HG03066 (cell line): Measurements from ENCODE around the gene SMYD3.
"Not testable (repeated sequence)": the region's sequence is repeated elsewhere in the genome, so short reads cannot be mapped to it uniquely, and the experiment has no call there.

Experiments used
- ATAC-seq: cut with Tn5 transposase; IDR thresholded peaks from one replicate; pipeline ENCODE4 v1.9.1; 2021; ENCODE audit warnings: low read depth; ENCODE audit not compliant: unreplicated experiment

SMYD3 gene

DNA sequence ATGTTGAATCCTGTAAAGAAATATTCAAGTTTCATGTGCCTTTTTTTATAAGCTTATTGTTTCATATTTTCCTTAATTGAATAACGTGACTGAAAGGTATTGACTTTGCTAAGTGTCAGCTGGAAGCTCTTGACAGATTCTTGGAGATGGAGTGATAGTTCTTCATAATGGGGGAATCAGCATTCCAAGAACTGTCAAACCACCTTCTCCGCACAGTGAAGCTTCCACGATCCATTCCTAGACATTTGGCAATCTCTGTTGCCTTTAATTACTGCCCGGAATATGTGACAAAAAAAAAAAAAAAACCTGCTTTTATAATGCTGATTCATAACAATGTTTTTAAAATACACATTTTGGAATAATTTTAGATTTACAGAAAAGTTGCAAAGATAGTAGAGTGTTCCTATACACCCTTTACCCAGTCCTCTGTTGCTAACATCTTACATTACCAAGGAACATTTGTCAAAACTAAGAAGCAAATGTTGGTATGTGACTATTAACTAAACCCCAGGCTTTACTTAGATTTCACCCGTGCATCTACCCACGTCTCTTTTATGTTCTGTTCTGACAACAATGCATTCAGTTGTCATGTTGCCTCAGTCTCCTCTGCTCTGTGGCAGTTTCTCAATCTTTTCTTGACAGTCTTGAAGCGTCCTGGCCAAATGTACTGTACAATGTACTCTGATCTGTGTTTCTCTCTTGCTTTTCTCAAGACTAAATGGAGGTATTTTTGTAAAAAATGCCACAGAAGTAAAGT, 674.1 kb downstream of the SMYD3 start:
- no peak for ATAC-seq

- no peak for ATAC-seq
These were observed 675.6 kb downstream of the SMYD3 start for GRCh38 chr1:245831518-245831917.

DNA sequence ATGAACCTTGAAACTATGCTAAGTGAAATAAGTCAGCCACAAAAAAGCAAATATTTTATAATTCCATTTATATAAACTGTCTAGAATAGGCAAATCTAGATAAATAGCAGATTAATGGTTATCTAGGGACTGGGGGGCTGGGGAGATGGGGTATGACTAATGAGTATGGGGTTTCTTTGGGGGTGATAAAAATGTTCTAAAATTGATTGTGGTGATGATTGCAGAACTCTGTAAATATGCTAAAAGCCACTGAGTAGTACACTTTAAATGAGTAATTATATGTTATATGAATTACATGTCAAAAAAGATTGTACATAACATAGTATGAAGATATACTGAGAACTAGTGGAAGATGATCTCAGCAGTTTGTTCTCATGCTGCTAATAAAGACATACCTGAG, 677.3 kb downstream of the SMYD3 start:
- ATAC-seq: no peak

DNA sequence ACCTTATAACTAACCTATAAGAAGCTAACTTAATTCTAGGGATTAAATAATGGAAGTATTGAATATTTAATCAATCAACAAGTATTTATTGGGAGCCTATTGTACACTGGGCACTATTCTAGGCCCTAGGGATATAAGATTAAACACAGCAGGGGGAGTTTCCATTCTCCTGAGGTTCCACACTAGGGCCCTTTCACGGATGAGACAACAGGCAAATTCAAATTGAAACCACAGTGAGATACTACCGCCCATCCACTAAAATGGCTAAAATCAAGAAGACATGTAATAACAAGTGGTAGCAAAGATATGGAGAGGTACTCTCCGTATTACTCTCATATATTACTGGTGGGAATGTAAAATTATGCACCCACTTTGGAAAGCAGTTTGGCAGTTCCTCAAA, 677.9 kb downstream of the SMYD3 start:
- ATAC-seq: no peak

DNA sequence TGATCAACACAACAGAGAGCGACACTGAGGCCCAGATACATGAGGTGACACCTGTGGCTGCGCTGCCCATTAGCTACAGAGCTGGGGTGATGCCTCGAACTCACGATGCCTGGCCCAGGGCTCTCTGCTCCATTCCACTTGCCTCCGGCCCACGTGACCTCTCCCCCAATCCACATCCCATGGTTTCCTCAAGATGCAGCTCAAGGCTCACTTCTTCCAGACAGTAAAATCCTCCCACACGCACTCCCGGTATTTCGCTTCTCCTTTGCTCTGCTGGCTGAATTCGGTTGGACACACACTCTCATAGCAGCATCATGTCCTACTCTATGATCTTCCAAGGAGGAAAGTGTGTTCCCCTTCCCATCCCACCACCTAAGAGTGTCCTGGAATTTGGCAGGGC, 679.8 kb downstream of the SMYD3 start:
- ATAC-seq: no peak

DNA sequence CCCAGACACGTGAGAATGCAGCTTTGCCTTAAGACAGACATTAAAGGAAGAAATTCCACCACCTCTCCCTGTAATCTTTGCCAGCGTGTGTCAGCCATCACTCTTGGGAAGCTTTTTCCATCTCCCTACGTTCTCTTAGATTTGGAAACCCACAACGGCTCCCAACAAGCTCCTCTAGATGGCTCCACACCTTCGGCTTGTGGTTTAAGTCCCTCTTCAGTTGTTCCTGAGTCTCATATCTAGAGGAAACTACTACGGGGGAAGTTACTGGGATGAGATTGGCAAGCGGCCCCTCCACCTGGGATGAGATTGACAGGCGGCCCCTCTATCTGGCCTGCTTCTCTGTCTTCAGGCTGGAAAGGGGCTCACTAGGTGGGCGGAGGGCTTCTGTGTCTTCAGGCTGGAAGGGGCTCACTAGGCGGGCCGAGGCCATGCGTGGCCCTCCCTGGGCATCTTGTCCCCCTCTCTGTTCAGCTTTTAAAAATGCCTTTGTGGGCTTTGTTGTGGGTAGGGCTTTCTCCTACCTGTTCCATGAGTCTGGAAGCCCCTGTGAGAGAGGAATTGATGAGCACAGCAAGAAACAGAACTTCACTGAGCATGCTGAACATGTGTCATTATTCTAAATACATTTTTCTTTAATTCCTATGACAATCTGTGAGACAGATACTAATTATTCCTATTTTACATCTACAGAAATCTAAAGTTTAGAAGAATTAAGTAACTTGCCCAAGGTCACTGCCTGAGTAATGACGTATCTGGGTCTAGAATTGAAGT, 681.8 kb downstream of the SMYD3 start:
- no peak for ATAC-seq

DNA sequence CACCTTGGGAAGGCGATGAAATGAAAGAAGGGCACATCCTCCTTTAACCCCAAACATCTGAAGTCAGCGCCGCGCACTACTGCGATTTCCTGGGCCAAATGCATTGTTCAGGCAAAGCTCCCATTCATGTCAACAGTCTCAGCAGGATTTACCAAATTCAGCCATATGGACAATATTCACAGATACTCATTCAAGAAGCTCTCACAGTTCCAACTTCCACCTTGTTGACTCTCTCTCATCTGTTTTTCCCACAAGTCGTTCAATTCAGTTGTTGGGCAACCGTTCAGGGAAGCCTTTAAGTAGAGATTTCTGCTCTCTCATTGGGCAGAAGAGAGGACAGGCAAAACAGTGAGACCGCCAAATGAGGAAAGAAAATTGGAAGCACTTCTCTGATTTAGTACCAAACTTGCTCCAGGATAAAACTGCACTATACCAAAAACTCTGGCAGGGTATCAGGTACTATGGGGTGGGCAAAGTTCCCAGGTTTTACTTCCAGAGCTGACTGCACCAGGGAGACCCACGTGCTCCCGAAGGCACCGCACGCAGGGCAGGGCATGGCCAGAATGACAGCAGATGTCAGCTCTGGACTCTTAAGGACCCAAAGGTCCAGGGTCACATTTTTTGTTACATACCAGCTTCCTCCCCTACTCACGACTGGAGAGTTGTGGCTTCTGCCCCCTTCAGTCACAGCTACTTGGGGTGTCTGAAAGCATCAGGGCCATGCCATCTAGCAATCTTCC, 683.5 kb downstream of the SMYD3 start:
- no peak for ATAC-seq

DNA sequence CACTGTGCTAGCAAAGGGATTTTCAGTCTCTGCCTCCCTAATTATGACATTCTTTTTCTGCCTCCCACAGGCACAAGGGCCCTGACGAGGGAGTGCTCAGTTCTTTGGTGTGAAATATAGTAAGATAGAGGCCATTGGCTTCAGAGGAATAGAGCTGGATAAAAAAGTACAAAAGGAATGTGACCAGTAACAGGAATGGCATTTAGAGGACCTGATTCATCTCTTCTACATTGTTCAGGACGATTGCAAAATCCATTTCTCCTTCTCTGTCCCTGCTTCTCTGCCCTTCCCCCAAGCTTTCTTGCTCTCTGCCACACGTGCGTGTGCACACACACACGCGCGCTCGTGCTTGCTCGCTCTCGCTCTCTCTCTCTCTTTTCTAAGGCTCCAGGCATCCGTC, 684.1 kb downstream of the SMYD3 start:
- ATAC-seq: no peak

- ATAC-seq: not testable (repeated sequence)
These were observed 688.7 kb downstream of the SMYD3 start for GRCh38 chr1:245818363-245818762.

DNA sequence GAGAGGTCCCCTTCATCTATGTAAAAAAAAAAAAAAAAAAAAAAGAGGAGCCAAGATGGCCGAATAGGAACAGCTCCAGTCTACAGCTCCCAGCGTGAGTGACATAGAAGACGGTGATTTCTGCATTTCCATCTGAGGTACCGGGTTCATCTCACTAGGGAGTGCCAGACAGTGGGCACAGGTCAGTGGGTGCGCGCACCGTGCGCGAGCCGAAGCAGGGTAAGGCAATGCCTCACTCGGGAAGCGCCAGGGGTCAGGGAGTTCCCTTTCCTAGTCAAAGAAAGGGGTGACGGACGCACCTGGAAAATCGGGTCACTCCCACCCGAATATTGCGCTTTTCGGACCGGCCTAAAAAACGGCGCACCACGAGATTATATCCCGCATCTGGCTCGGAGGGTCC, 690.6 kb downstream of the SMYD3 start:
- not testable (repeated sequence) for ATAC-seq

DNA sequence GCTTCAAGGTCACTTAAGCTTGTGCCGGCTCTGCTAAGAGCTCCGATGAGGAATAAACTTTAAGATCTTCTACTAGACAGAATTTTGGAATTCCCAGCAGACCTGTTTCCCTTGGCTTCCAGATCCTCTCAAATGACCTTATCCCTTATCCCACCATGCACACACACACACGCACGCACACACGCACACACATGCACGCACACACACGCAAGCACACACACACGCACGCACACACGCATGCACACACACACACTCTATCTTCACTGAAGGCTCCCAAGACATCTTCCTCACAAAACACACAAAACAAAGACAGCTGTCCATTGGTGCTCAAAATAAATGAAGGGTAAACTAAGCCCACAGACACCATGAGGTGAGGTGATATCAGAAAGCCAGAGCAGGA, 692.4 kb downstream of the SMYD3 start:
- no peak for ATAC-seq

DNA sequence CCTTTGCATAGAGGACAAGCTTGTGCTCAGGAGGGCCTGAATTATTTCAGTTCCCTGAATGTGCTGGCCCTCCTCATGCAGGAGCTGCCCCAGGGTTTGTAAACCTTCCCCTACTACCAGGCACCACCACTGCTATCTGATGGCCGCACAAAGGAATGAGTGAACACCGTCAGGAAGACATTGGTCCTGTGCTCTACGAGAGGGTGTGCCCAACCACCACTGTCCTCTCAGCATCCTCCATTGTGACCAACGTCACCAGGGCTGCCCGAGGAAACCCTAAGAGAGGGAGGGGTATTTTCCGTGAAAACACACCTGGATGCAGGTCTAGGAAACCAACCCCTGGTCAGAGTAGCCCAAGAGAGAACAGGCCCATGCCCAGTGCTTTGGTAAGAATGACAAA, 694.8 kb downstream of the SMYD3 start:
- ATAC-seq: no peak

GRCh38 chr1:245810789-245811337, 696.2 kb downstream of the SMYD3 start:
- ATAC-seq: no peak

GRCh38 chr1:245810181-245810769, 696.8 kb downstream of the SMYD3 start:
- ATAC-seq: no peak

DNA sequence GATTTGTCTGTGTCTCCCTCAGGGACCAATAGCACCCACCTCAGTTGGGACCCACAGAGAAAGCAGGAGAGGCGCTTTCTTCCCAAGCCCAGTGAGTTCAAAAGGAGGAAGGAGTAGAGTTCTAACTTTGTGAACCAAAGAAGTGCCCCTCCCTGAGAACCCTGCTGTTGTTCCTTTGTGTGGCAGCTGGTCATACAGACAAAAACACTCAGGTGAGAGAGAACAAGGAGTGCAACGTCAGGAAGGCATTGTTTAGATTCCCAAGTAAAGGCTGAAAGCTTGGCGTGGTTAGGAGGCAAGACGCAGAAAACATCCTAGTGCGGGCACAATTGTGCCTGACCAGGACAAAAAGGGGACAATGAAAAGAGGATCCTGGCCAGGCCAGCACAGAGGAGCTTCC, 697.7 kb downstream of the SMYD3 start:
- no peak for ATAC-seq

DNA sequence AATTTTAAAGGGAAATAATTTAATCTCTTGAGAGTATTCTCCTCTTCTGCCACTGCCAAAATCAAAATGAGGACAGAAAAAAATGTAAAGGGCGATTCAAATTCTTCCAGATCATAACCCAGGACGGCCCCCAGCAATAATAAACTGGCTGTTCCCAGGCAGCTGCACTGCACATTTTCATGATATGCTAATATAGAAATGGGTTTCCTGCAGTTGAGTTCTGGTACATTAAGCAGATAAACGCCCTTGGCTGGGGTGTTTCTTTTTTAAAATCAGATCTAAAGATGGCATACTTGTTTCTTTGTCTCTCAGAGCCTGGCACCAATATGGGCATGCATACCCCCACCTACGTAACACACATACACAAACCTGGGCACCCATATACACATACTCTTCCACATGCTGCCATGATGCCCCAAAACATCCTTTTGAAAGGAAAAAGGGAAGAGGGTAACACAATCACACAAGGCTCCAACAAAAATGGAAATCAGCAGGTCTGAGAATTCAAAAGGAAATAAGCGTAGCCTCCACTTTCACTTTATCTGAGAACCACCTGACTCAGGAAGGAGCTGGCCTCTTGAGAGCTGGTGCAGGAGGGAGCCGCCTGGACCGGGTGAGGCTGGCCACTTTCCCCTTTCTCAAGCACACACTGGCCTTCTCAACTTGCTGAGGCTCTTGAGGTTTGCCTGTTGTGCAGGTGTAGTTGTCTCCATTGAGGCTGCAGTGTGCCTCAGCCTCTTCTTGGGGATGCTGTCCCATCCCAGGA, 698.9 kb downstream of the SMYD3 start:
- peak; percentile 31 for ATAC-seq

- ATAC-seq: peak; percentile 80
These were observed 699.8 kb downstream of the SMYD3 start for GRCh38 chr1:245807306-245807705.

GRCh38 chr1:245805532-245805931, 701.5 kb downstream of the SMYD3 start:
- no peak for ATAC-seq

DNA sequence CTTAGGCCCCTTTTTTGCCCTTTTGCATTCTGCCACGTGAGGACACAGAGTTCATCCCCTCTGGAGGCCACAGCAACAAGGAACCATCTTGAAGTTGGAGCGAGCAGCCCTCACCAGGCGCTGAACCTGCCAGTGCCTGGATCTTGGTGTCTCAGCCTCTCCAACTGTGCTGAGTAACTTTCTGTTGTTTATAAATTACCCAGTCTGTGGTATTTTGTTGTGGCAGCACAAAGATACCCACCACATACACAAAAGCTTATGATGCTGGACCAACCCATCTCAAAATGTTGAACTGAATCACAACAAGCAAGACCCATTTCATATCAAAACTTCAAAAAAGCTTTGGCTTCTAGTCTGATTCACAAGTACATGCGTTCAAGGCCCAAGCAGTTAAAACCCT, 702.4 kb downstream of the SMYD3 start:
- no peak for ATAC-seq

DNA sequence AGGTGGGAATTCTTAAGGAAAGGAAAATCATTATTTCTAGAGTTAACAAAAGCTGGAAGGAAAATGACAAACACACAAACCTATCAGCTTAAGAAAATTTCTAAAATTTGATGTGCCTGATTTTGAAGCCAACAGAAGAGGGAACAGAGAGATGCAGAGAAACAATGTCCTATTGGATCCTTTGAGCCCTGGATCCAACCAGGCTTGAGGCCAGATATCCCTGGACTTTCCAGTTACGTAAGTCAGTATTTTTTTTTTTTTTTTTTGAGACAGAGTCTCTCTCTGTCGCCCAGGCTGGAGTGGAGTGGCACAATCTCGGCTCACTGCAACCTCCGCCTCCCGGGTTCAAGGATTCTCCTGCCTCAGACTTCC, 703.4 kb downstream of the SMYD3 start:
- ATAC-seq: no peak
